ENCODE data around the gene UBE2O. TPM values are rescaled to one million over a fixed set of nuclear protein-coding genes. Genes with fewer than 3 reads are reported as not detected.
A peak's percentile ranks its signal among the peaks of the same experiment; 100 is the strongest.

The UBE2O gene
- total RNA-seq, 1 experiment from 2014 or later: 52.6 TPM

- Histone ChIP-seq H3K27me3 (ENCODE audit: insufficient read depth, low read length) (peaks cover 16% of the 10 kb centered on the region; the same call in 1 of the 2 replicates), H2BK5ac (ENCODE audit: insufficient read length, low read length) (no peak within 1 kb of the TSS), H3K18ac (ENCODE audit: insufficient read length, low read depth, low read length) (no peak within 1 kb of the TSS), H3K56ac (ENCODE audit: insufficient read length, low read depth, low read length) (no peak within 1 kb of the TSS), H2BK120ac (ENCODE audit: low read depth, low read length, poor library complexity, severe bottlenecking) (no peak within 1 kb of the TSS), H3K23ac (ENCODE audit: insufficient read length, low read depth, low read length) (no peak within 1 kb of the TSS), H3K4me2 (ENCODE audit: insufficient read depth, insufficient read length, low read length) (peak within 1 kb of the TSS; percentile 79), H3K4ac (ENCODE audit: low read depth, low read length) (no peak within 1 kb of the TSS), H4K20me1 (ENCODE audit: control insufficient read depth, insufficient read depth, insufficient read length) (no peaks in the 10 kb centered on the region), H3K9ac (ENCODE audit: extremely low read depth, insufficient read length, low read length) (no peak within 1 kb of the TSS), H2BK20ac (ENCODE audit: low read depth, low read length, poor library complexity, severe bottlenecking) (no peak within 1 kb of the TSS), H3T11ph (ENCODE audit: low read length) (no peak within 1 kb of the TSS), H3K4me1 (ENCODE audit: insufficient read depth, low read length) (peaks cover 4% of the 10 kb centered on the region; the same call in 1 of the 2 replicates), H4K8ac (replicated peaks; ENCODE audit: insufficient read length, low read depth, low read length) (no peak within 1 kb of the TSS), H2BK15ac (ENCODE audit: low read depth, low read length) (no peak within 1 kb of the TSS), H3K79me1 (ENCODE audit: insufficient read depth, low read depth, low read length, poor library complexity, severe bottlenecking) (no peaks in the 10 kb centered on the region), H3K9me3 (ENCODE audit: control insufficient read depth, low read depth, low read length) (no peaks in the 10 kb centered on the region), H3K23me2 (ENCODE audit: insufficient read length, low read depth, low read length, poor library complexity, severe bottlenecking) (peaks cover 17% of the 10 kb centered on the region), H3K79me2 (ENCODE audit: insufficient read depth, low read length) (no peaks in the 10 kb centered on the region), H2AK5ac (ENCODE audit: insufficient read length, low read length) (no peak within 1 kb of the TSS), H4K5ac (ENCODE audit: insufficient read length, low read depth, low read length) (no peak within 1 kb of the TSS), H3K14ac (ENCODE audit: insufficient read depth, low read length) (no peak within 1 kb of the TSS), H2BK12ac (ENCODE audit: insufficient read length, low read depth, low read length) (no peak within 1 kb of the TSS), H2AFZ (ENCODE audit: low read length) (no peak within 1 kb of the TSS), H4K91ac (ENCODE audit: insufficient read length, low read depth, low read length) (no peak within 1 kb of the TSS), H3K27ac (ENCODE audit: insufficient read length, low read depth, low read length) (no peak within 1 kb of the TSS)
- TF ChIP-seq, protein P1, sequence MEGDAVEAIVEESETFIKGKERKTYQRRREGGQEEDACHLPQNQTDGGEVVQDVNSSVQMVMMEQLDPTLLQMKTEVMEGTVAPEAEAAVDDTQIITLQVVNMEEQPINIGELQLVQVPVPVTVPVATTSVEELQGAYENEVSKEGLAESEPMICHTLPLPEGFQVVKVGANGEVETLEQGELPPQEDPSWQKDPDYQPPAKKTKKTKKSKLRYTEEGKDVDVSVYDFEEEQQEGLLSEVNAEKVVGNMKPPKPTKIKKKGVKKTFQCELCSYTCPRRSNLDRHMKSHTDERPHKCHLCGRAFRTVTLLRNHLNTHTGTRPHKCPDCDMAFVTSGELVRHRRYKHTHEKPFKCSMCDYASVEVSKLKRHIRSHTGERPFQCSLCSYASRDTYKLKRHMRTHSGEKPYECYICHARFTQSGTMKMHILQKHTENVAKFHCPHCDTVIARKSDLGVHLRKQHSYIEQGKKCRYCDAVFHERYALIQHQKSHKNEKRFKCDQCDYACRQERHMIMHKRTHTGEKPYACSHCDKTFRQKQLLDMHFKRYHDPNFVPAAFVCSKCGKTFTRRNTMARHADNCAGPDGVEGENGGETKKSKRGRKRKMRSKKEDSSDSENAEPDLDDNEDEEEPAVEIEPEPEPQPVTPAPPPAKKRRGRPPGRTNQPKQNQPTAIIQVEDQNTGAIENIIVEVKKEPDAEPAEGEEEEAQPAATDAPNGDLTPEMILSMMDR (conservative IDR thresholded peaks at IDR 0.05): no peak
- peaks cover 21 to 34% of the 10 kb centered on the region in 2 experiments for H3K4me1 Mint-ChIP-seq
- peaks cover 0 to 11% (median 2%) of the 10 kb centered on the region in 3 experiments; a peak in 3 of 7 replicates for H3K36me3 Mint-ChIP-seq (ENCODE audit: insufficient read depth in 1 of 3, low read depth in 3 of 3)
- DNase-seq: peak; percentile 75
- WGBS (ENCODE audit: extremely low coverage, insufficient read length, low lambda C conversion rate): no CpG with 5 or more reads among the region's 118 CpGs
- no peaks in the 10 kb centered on the region for H3K9me3 Mint-ChIP-seq
- H3K27ac Mint-ChIP-seq: no peak within 1 kb of the TSS; a peak in 1 of 7 replicates
- H3K27me3 Mint-ChIP-seq (ENCODE audit: low read depth): peaks cover 63% of the 10 kb centered on the region
- peak within 1 kb of the TSS; percentile 81 to 83 for H3K4me3 Mint-ChIP-seq
These were observed 68.5 kb downstream of the UBE2O start, which contains the start of gene SPHK1 for GRCh38 chr17:76384222-76384986. SPHK1 (plus strand) TSS chr17:76384609; CDS start chr17:76385645, 1,036 bp downstream.
